Neuronal stem cell (in vitro differentiated cells): ENCODE measurements around the gene SLC25A1.

Source experiments
- DNase-seq: peaks from one replicate; pipeline ENCODE4 v3.0.0-alpha.2; 2013; ENCODE audit warnings: low spot score
- H2AFZ ChIP-seq: one replicate; pipeline ENCODE4 v1.6.1; 2013; ENCODE audit warnings: mild to moderate bottlenecking, low read length, inconsistent platforms
- H2AK5ac ChIP-seq: 2 replicates; pipeline ENCODE4 v1.6.1; 2013; ENCODE audit warnings: low read depth, mild to moderate bottlenecking, inconsistent platforms, low read length, moderate library complexity, mixed read lengths
- H2BK120ac ChIP-seq: 2 replicates; pipeline ENCODE4 v1.6.1; 2013; ENCODE audit warnings: low read depth, mild to moderate bottlenecking, inconsistent platforms, low read length, moderate library complexity, mixed read lengths
- H2BK12ac ChIP-seq: one replicate; pipeline ENCODE4 v1.6.1; 2013; ENCODE audit warnings: low read length, inconsistent platforms
- H2BK15ac ChIP-seq: 2 replicates; pipeline ENCODE4 v1.6.1; 2013; ENCODE audit warnings: mild to moderate bottlenecking, low read length, inconsistent platforms, mixed read lengths
- H2BK5ac ChIP-seq: one replicate; pipeline ENCODE4 v1.6.1; 2013; ENCODE audit warnings: inconsistent platforms, mild to moderate bottlenecking, low read length, moderate library complexity
- H3K14ac ChIP-seq: one replicate; pipeline ENCODE4 v1.6.1; 2013; ENCODE audit warnings: low read length, inconsistent platforms
- H3K18ac ChIP-seq: 2 replicates; pipeline ENCODE4 v1.6.1; 2013; ENCODE audit warnings: low read length, inconsistent platforms
- H3K23ac ChIP-seq: 2 replicates; pipeline ENCODE4 v1.6.1; 2013; ENCODE audit warnings: low read depth, mild to moderate bottlenecking, mixed read lengths, low read length, inconsistent platforms; ENCODE audit not compliant: poor library complexity
- H3K27ac ChIP-seq: replicated peaks from 3 replicates; pipeline ENCODE4 v1.5.1; 2013; ENCODE audit warnings: low read length, inconsistent platforms
- H3K27me3 ChIP-seq, 3 experiments: 2 replicates each; pipeline ENCODE4 v1.6.1; 2013; ENCODE audit warnings: low read length in 3 of 3, mild to moderate bottlenecking in 2 of 3, inconsistent platforms in 1 of 3, low read depth in 1 of 3, mixed read lengths in 1 of 3, moderate library complexity in 1 of 3; ENCODE audit not compliant: control insufficient read depth in 3 of 3, insufficient read depth in 3 of 3
- H3K36me3 ChIP-seq, 2 donors: replicated peaks in 1 of 2; 2 replicates each; pipeline ENCODE4 v1.6.1; 2013; ENCODE audit warnings: low read length in 2 of 2; ENCODE audit not compliant: control insufficient read depth in 2 of 2, insufficient read depth in 2 of 2
- H3K4ac ChIP-seq: 2 replicates; pipeline ENCODE4 v1.6.1; 2013; ENCODE audit warnings: inconsistent platforms, mild to moderate bottlenecking, low read length, moderate library complexity
- H3K4me1 ChIP-seq, 2 donors: 1 replicate in 1 of 2; 2 replicates in 1 of 2; pipeline ENCODE4 v1.6.1; 2013; ENCODE audit warnings: low read length in 2 of 2, low read depth in 1 of 2; ENCODE audit not compliant: control insufficient read depth in 2 of 2, insufficient read depth in 1 of 2
- H3K4me2 ChIP-seq: one replicate; pipeline ENCODE4 v1.6.1; 2013; ENCODE audit warnings: mild to moderate bottlenecking, low read length, inconsistent platforms; ENCODE audit not compliant: insufficient read depth, poor library complexity, severe bottlenecking
- H3K4me3 ChIP-seq, 2 donors: 2 replicates each; pipeline ENCODE4 v1.5.1; 2013; ENCODE audit warnings: low read length in 2 of 2, mild to moderate bottlenecking in 2 of 2, inconsistent platforms in 1 of 2, moderate library complexity in 1 of 2
- H3K79me1 ChIP-seq: one replicate; pipeline ENCODE4 v1.6.1; 2013; ENCODE audit warnings: low read depth, mild to moderate bottlenecking, inconsistent platforms, low read length, moderate library complexity
- H3K9ac ChIP-seq: one replicate; pipeline ENCODE4 v1.6.1; 2013; ENCODE audit warnings: mild to moderate bottlenecking, low read depth, low read length, inconsistent platforms; ENCODE audit not compliant: poor library complexity
- H3K9me3 ChIP-seq, 2 donors: replicated peaks in 1 of 2; 2 replicates each; pipeline versions ENCODE3 to v1.6.1; 2013; ENCODE audit warnings: low read length in 2 of 2, mild to moderate bottlenecking in 2 of 2, inconsistent platforms in 1 of 2, low read depth in 1 of 2, mixed read lengths in 1 of 2, moderate library complexity in 1 of 2; ENCODE audit not compliant: control insufficient read depth in 2 of 2, insufficient read depth in 1 of 2
- H4K8ac ChIP-seq: one replicate; pipeline ENCODE4 v1.6.1; 2013; ENCODE audit warnings: low read depth, mild to moderate bottlenecking, inconsistent platforms, low read length, moderate library complexity
- H4K91ac ChIP-seq: one replicate; pipeline ENCODE4 v1.6.1; 2013; ENCODE audit warnings: low read length, low read depth, mild to moderate bottlenecking, inconsistent platforms; ENCODE audit not compliant: poor library complexity
- WGBS, 2 donors: extraction: QIAGEN DNeasy Blood & Tissue Kit; methylation state at CpG; one replicate each; pipeline ENCODE4 v1.1.7; 2013; ENCODE audit warnings: missing lambda C conversion rate in 2 of 2, mixed read lengths in 1 of 2; ENCODE audit not compliant: insufficient read length in 2 of 2, insufficient replicate concordance in 1 of 2; ENCODE audit errors: extremely low coverage in 2 of 2; 5-methylcytosine and 5-hydroxymethylcytosine counted together

Gene SLC25A1

DNA sequence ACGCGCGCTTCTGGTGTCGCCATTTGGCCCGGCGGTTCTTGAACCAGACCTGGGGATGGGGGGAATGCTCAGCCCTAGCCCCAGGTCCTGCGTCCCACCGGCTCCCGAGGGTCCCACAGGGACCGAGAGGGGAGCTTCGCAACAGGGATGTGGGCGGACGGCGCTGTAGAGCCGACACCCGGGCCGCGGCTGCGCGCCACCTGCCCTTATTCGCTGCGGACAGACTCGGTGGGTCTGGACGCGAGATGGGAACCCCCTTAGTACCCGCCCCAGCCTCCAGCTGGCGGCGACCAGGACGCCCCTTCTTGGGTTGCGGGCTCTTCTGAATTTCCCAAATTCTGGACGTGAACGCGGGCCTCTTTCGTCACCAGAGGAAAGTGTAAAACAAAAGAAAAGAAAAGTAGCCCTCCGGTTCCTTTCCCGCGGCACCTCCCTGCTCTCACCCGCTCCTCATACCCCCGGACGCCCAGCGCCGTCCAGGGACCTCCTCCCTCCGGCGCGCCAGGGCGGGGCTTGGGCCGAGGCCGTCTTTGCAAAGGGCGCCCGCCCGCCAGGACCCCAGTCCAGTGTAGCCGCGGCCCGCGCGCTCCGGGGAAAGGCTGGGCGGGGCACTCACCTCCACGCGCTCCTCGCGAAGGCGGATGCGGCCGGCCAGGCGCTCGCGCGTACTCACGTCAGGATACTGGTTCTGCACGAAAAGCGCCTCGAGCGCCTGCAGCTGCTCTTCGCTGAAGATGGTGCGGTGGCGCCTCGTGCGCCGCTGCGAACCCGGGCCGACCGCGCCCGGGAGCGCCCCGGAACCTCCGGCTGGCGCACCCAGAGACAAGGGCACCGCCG, 29.3 kb downstream of the SLC25A1 start:
- no peak for DNase-seq
- peak overlapping the region in 1 of 2 donors; percentile 67 for H3K4me3 ChIP-seq
- no CpG with 5 or more reads among the region's 92 CpGs for WGBS, 2 donors

DNA sequence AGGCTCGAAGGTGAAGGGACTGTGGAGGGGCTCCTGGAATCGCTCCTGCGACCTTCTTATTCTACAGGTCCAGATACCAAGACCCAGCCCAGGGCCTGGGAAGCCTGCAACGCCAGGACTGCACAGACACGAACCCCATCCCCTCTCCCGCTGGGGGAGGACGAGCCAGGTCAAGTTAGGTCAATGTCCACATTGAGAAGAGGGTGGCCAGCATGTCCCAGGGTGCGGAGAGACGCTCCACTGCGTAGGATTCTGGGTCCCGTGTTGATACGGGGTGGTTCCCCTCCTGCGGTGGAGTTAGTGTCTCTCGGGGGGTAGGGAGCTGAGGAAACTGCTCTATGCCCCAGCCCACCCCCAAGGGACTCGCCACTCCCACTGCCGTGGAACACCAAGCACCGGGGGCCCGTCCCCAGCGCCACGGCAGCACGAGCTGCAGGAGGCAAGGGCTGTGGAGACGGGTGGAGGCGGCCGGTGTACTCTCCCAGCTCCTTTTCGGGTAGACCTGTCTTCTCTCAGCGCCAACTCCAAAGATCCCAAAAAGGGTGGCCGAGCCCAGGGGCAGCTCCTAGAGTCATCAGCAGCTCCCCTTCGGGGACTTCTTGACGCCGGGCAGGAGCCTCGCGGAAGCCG, 30.0 kb downstream of the SLC25A1 start:
- H3K27me3 ChIP-seq, result peaks cover 39 to 72% (median 71%) of the 10 kb centered on the region in 3 experiments

More for the DNA sequence above, 29.3 kb downstream of the SLC25A1 start:
- Histone ChIP-seq H2AFZ (peak overlapping the region; percentile 74), H3K27ac (no peak overlapping the region), H2BK5ac (no peak overlapping the region), H2AK5ac (peak overlapping the region; percentile 56), H3K9ac (no peak overlapping the region), H3K9me3 (peaks cover 8 to 9% of the 10 kb centered on the region in 2 donors), H3K79me1 (peaks cover 1% of the 10 kb centered on the region), H3K18ac (peak overlapping the region; percentile 80), H3K23ac (peak overlapping the region; percentile 98), H2BK120ac (no peak overlapping the region), H3K4ac (no peak overlapping the region), H3K27me3 (peaks cover 39 to 76% (median 74%) of the 10 kb centered on the region in 3 experiments), H3K4me2 (peak overlapping the region; percentile 56), H4K91ac (no peak overlapping the region), H3K36me3 (no peaks in the 10 kb centered on the region), H2BK15ac (no peak overlapping the region), H4K8ac (no peak overlapping the region), H2BK12ac (no peak overlapping the region), H3K14ac (peak overlapping the region; percentile 56), H3K4me1 (no peaks in the 10 kb centered on the region)

DNA sequence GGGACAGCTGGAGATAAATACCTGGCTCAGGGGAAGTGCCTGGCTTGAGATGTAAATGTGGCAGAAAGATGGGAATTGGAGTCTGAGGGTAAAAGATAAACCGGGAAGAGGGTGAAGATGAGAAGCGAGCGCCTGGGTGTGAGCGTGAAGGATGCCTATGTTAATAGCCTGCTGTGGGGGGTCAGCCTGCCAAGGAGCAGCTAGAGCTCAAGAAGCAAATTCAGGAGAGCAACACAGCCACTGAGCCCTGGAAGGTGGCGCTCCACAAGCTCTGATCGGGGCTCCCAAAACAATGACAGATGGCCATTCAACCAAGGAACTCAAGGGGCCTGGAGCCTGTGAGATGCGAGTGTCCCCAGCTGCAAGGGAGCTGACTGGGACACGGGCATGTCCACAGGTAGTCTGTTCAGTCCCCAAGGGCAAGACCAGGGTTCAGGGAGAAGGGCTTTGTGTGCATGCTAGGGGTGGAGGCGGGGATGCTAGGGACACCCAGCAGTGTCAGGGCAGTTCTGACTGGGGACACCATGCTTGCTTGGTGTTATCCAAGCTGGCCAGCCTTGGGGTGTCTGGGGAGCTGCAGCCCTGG, 31.2 kb downstream of the SLC25A1 start:
- H4K91ac ChIP-seq, result no peak overlapping the region
- H2BK120ac ChIP-seq, result no peak overlapping the region
- H3K27ac ChIP-seq, result no peak overlapping the region
- H3K9ac ChIP-seq, result no peak overlapping the region
- peaks cover 8 to 9% of the 10 kb centered on the region in 2 donors for H3K9me3 ChIP-seq
- peaks cover 3% of the 10 kb centered on the region for H3K79me1 ChIP-seq
- H2BK5ac ChIP-seq, result no peak overlapping the region
- peak overlapping the region; percentile 10 for H2BK15ac ChIP-seq
- H3K4ac ChIP-seq, result no peak overlapping the region
- peak overlapping the region in 1 of 2 donors; percentile 16 for H3K4me3 ChIP-seq
- H3K4me1 ChIP-seq, result peaks cover 3 to 4% of the 10 kb centered on the region in 2 donors
- peaks cover 39 to 63% (median 62%) of the 10 kb centered on the region in 3 experiments for H3K27me3 ChIP-seq
- H2AK5ac ChIP-seq, result no peak overlapping the region
- H3K18ac ChIP-seq, result no peak overlapping the region
- peaks cover 4 to 5% of the 10 kb centered on the region in 2 donors for H3K36me3 ChIP-seq
- no peak overlapping the region for H2AFZ ChIP-seq
- no peak overlapping the region for H4K8ac ChIP-seq
- H2BK12ac ChIP-seq, result no peak overlapping the region
- DNase-seq, result no peak
- H3K14ac ChIP-seq, result no peak overlapping the region
- WGBS, 2 donors, result no CpG with 5 or more reads among the region's 9 CpGs
- H3K23ac ChIP-seq, result no peak overlapping the region
- no peak overlapping the region for H3K4me2 ChIP-seq

More for the DNA sequence above, 30.0 kb downstream of the SLC25A1 start:
- Histone ChIP-seq H2BK120ac (no peak overlapping the region), H2BK15ac (no peak overlapping the region), H3K4me1 (peaks cover 3 to 4% of the 10 kb centered on the region in 2 donors), H3K36me3 (no peaks in the 10 kb centered on the region), H3K79me1 (peaks cover 3% of the 10 kb centered on the region), H3K14ac (peak overlapping the region; percentile 63), H3K9me3 (peaks cover 8 to 9% of the 10 kb centered on the region in 2 donors), H2AFZ (peak overlapping the region; percentile 74), H4K91ac (no peak overlapping the region), H3K27ac (no peak overlapping the region), H3K18ac (no peak overlapping the region), H3K23ac (peak overlapping the region; percentile 98), H3K4me3 (no peak overlapping the region), H2AK5ac (no peak overlapping the region), H2BK12ac (no peak overlapping the region), H2BK5ac (no peak overlapping the region), H3K4ac (no peak overlapping the region), H3K4me2 (no peak overlapping the region), H4K8ac (no peak overlapping the region), H3K9ac (peak overlapping the region; percentile 60)
- no CpG with 5 or more reads among the region's 33 CpGs for WGBS, 2 donors
- DNase-seq, result no peak
